C4-2B (cell line): ENCODE results near the gene PCDHB13.

Experiments
- CTCF ChIP-seq: fragments of 450-650 bp; conservative IDR thresholded peaks from 2 replicates; pipeline ENCODE4 v1.5.1; 2017; ENCODE audit warnings: mild to moderate bottlenecking
- ZFX ChIP-seq: fragments of 450-650 bp; IDR thresholded peaks from 2 replicates; pipeline ENCODE4 v1.6.1; 2017

GRCh38 chr5:141196363-141196762, 17.4 kb upstream of the PCDHB13 start:
- no peak for TF ChIP-seq CTCF
- no peak for TF ChIP-seq ZFX
